Measurements from ENCODE around the gene GPC3. TPM values are rescaled to one million over a fixed set of nuclear protein-coding genes. Genes with fewer than 3 reads are reported as not detected.

Gene GPC3
- total and polyA plus RNA-seq, 2 donors (not counting 3 experiments of a cell fraction or from before 2014, with no cell fraction given): not detected

- Histone ChIP-seq H2AFZ (ENCODE audit: low read depth, low read length) (no peak overlapping the region), H3K4me3 (replicated peaks in 1 of 3; ENCODE audit: insufficient read depth in 1 of 3, low read depth in 1 of 3, low read length in 3 of 3) (no peak overlapping the region), H3K36me3 (ENCODE audit: control insufficient read depth in 2 of 2, extremely low read depth in 1 of 2, insufficient read depth in 2 of 2, low read length in 2 of 2) (no peaks in the 10 kb centered on the region), H3K27ac (ENCODE audit: insufficient read depth, low read depth, low read length) (no peak overlapping the region), H3K9ac (replicated peaks; ENCODE audit: extremely low read depth, insufficient read depth, low read length) (no peak overlapping the region), H3K9me3 (replicated peaks; ENCODE audit: control insufficient read depth, insufficient read depth, low read length) (no peaks in the 10 kb centered on the region), H3K4me1 (ENCODE audit: control insufficient read depth, extremely low read depth, insufficient read depth, low read length) (no peaks in the 10 kb centered on the region), H3K79me2 (ENCODE audit: control insufficient read depth, insufficient read depth, low read length) (no peaks in the 10 kb centered on the region), H3K9me1 (replicated peaks; ENCODE audit: control insufficient read depth, extremely low read depth, insufficient read depth, low read length) (no peaks in the 10 kb centered on the region), H4K20me1 (replicated peaks; ENCODE audit: control insufficient read depth, extremely low read depth, insufficient read depth, low read length) (no peaks in the 10 kb centered on the region), H3K4me2 (ENCODE audit: insufficient read depth, low read length) (no peak overlapping the region), H3K27me3 (ENCODE audit: control insufficient read depth in 2 of 2, insufficient read depth in 2 of 2, low read length in 2 of 2) (no peaks in the 10 kb centered on the region)
- FAIRE-seq (no peak), DNase-seq (ENCODE audit: low read depth, low spot score) (no peak)
- ChIA-PET POLR2A (no interaction called here), CTCF (no interaction called here)
- BruUV-seq (replicated peaks): no TSS peak
- TF ChIP-seq POLR2AphosphoS5 (IDR thresholded peaks at IDR 0.05; ENCODE audit: insufficient read depth, low read depth, low read length) (no peak), GATA2 (IDR thresholded peaks at IDR 0.05; ENCODE audit: insufficient read depth, insufficient read length, low read depth, low read length) (no peak), FOS (IDR thresholded peaks at IDR 0.05; ENCODE audit: borderline replicate concordance, insufficient read depth, low read length) (no peak), JUN (IDR thresholded peaks at IDR 0.05; ENCODE audit: borderline replicate concordance, insufficient read depth, insufficient read length, low read depth) (no peak), EZH2 (IDR thresholded peaks at IDR 0.05; ENCODE audit: borderline replicate concordance, low read depth, low read length, severe bottlenecking) (no peak), POLR2A (IDR thresholded peaks at IDR 0.05; ENCODE audit: low read depth, low read length) (no peak), MYC (IDR thresholded peaks at IDR 0.05; ENCODE audit: low read depth, low read length) (no peak), CTCF (IDR thresholded peaks at IDR 0.05; ENCODE audit: extremely low read depth in 1 of 2, insufficient read depth in 1 of 2, low read depth in 1 of 2, low read length in 2 of 2) (no peak)
- TF ChIP-seq, protein P1, sequence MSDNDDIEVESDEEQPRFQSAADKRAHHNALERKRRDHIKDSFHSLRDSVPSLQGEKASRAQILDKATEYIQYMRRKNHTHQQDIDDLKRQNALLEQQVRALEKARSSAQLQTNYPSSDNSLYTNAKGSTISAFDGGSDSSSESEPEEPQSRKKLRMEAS (IDR thresholded peaks at IDR 0.05; ENCODE audit: insufficient read depth, insufficient read length): no peak
- intact Hi-C loops (cut with micrococcal nuclease): no loop called here
- dilution Hi-C loops (cut with MboI; ENCODE audit: extremely low pct_ligation_motif_present, low sequenced_read_pairs): no loop called here
These were observed 382.5 kb downstream of the GPC3 start for GRCh38 chrX:133602881-133603280.
